Fibroblast of mammary gland (primary cell): ENCODE data around the gene KLHL18.

Source experiments
- DNase-seq: peaks from one replicate; pipeline ENCODE4 v3.0.0-alpha.2; 2010; ENCODE audit warnings: low read depth
- H3K4me3 ChIP-seq: 2 replicates; pipeline ENCODE4 v1.5.1; 2011; ENCODE audit warnings: low read depth, mild to moderate bottlenecking, low read length, moderate library complexity; ENCODE audit not compliant: control insufficient read depth
- CTCF ChIP-seq: conservative IDR thresholded peaks from 2 replicates; pipeline ENCODE4 v1.5.1; 2011; ENCODE audit warnings: low read depth, low read length, inconsistent platforms; ENCODE audit not compliant: control insufficient read depth, insufficient read depth

KLHL18 gene

GRCh38 chr3:47385796-47386195 is 103.1 kb downstream of the KLHL18 start:
- TF ChIP-seq CTCF = no peak
- DNase-seq = peak; percentile 25
- H3K4me3 ChIP-seq = no peak overlapping the region

GRCh38 chr3:47392933-47393332 is 110.2 kb downstream of the KLHL18 start:
- TF ChIP-seq CTCF = no peak
- H3K4me3 ChIP-seq = no peak overlapping the region
- no peak for DNase-seq

- H3K4me3 ChIP-seq = no peak overlapping the region
- TF ChIP-seq CTCF = no peak
- DNase-seq = no peak
Observed at GRCh38 chr3:47394140-47394870, 111.6 kb downstream of the KLHL18 start.

- H3K4me3 ChIP-seq = no peak overlapping the region
- no peak for DNase-seq
- no peak for TF ChIP-seq CTCF
Observed at GRCh38 chr3:47394881-47395280, 112.1 kb downstream of the KLHL18 start.
